ENCODE measurements around the gene THOC2. TPM values are rescaled to one million over a fixed set of nuclear protein-coding genes. Genes with fewer than 3 reads are reported as not detected.
A peak's percentile ranks its signal among the peaks of the same experiment; 100 is the strongest.
"Not testable (repeated sequence)": the region's sequence is repeated elsewhere in the genome, so short reads cannot be mapped to it uniquely, and the experiment has no call there.

The THOC2 gene
- total RNA-seq, 6 donors from 2014 or later, result 63.0 to 229 (median 103) TPM

GRCh38 chrX:123731987-123732669 lies 724 bp downstream of the THOC2 start:
- H3K27me3 ChIP-seq, result no peaks in the 10 kb centered on the region
- H3K9me3 ChIP-seq, result no peaks in the 10 kb centered on the region
- H3K27ac ChIP-seq, result peak overlapping the region; percentile 81 to 91 (median 86)
- DNase-seq (peak in 1 of 2 donors; percentile 77), ATAC-seq (ENCODE audit: low FRiP score in 2 of 2) (peak; percentile 69 to 71)
- H3K36me3 ChIP-seq, result no peaks in the 10 kb centered on the region
- TF ChIP-seq POLR2A (IDR thresholded peaks at IDR 0.05), result no peak
- TF ChIP-seq EP300 (IDR thresholded peaks at IDR 0.05), result no peak
- TF ChIP-seq CTCF (IDR thresholded peaks at IDR 0.05), result no peak
- no peak for TF ChIP-seq POLR2AphosphoS5 (IDR thresholded peaks at IDR 0.05)
- H3K4me1 ChIP-seq, result peaks cover 0 to 10% (median 8%) of the 10 kb centered on the region in 4 donors
- WGBS, 2 donors, result 1 to 23% methylated on average over 24 to 41 of the region's 41 CpGs
- H3K4me3 ChIP-seq, result peak overlapping the region; percentile 55 to 85 (median 70)

- Histone ChIP-seq H3K9me3 (no peaks in the 10 kb centered on the region), H3K27ac (peak overlapping the region; percentile 81 to 91 (median 86)), H3K36me3 (no peaks in the 10 kb centered on the region), H3K4me3 (peak overlapping the region in 3 of 4 donors; percentile 67 to 85 (median 73)), H3K4me1 (peaks cover 0 to 10% (median 8%) of the 10 kb centered on the region in 4 donors), H3K27me3 (no peaks in the 10 kb centered on the region)
- 7 to 33% methylated on average over 16 of the region's 16 CpGs for WGBS, 2 donors
- ATAC-seq (ENCODE audit: low FRiP score in 2 of 2), result peak; percentile 33 to 66
- TF ChIP-seq POLR2A (IDR thresholded peaks at IDR 0.05) (no peak), POLR2AphosphoS5 (IDR thresholded peaks at IDR 0.05) (peak in 1 of 2 donors; percentile 27), CTCF (IDR thresholded peaks at IDR 0.05) (no peak), EP300 (IDR thresholded peaks at IDR 0.05) (peak in 1 of 4 donors; percentile 56)
- peak in 1 of 2 donors; percentile 50 for DNase-seq
These were observed 1.4 kb downstream of the THOC2 start for GRCh38 chrX:123731258-123731986.

GRCh38 chrX:123728554-123728953 lies 4.3 kb downstream of the THOC2 start:
- WGBS, 2 donors, result 65% methylated on average over 3 of the region's 3 CpGs
- Histone ChIP-seq H3K4me3 (no peak overlapping the region), H3K27ac (no peak overlapping the region), H3K36me3 (no peaks in the 10 kb centered on the region), H3K4me1 (peaks cover 0 to 10% (median 8%) of the 10 kb centered on the region in 4 donors), H3K9me3 (no peaks in the 10 kb centered on the region), H3K27me3 (no peaks in the 10 kb centered on the region)
- no peak for DNase-seq
- ATAC-seq (ENCODE audit: low FRiP score in 2 of 2), result no peak
- TF ChIP-seq EP300 (IDR thresholded peaks at IDR 0.05), result no peak
- no peak for TF ChIP-seq CTCF (IDR thresholded peaks at IDR 0.05)
- no peak for TF ChIP-seq POLR2AphosphoS5 (IDR thresholded peaks at IDR 0.05)

- ATAC-seq (ENCODE audit: low FRiP score in 2 of 2), result no peak
These were observed 4.8 kb downstream of the THOC2 start for GRCh38 chrX:123728016-123728415.

GRCh38 chrX:123722193-123722592 lies 10.7 kb downstream of the THOC2 start:
- H3K27ac ChIP-seq; H3K9me3 ChIP-seq; H3K4me3 ChIP-seq; H3K27me3 ChIP-seq; DNase-seq; H3K4me1 ChIP-seq; H3K36me3 ChIP-seq; ATAC-seq (ENCODE audit: low FRiP score in 2 of 2): not testable (repeated sequence)
- WGBS, 2 donors, result 100% methylated on average over 1 of the region's 1 CpG

More at GRCh38 chrX:123728016-123728415, 4.8 kb downstream of the THOC2 start:
- H3K27me3 ChIP-seq, result no peaks in the 10 kb centered on the region
- no peak overlapping the region for H3K4me3 ChIP-seq
- DNase-seq, result no peak
- peaks cover 0 to 10% (median 8%) of the 10 kb centered on the region in 4 donors for H3K4me1 ChIP-seq
- WGBS, 2 donors, result 34 to 38% methylated on average over 3 of the region's 3 CpGs
- TF ChIP-seq POLR2A (IDR thresholded peaks at IDR 0.05), result no peak
- no peak for TF ChIP-seq CTCF (IDR thresholded peaks at IDR 0.05)
- no peak for TF ChIP-seq EP300 (IDR thresholded peaks at IDR 0.05)
- TF ChIP-seq POLR2AphosphoS5 (IDR thresholded peaks at IDR 0.05), result no peak
- H3K9me3 ChIP-seq, result no peaks in the 10 kb centered on the region
- H3K27ac ChIP-seq, result no peak overlapping the region
- no peaks in the 10 kb centered on the region for H3K36me3 ChIP-seq

Measured in upper lobe of left lung (tissue), 6 donors.